Measurements from ENCODE around the gene MAN1A2.
A peak's percentile ranks its signal among the peaks of the same experiment; 100 is the strongest.

Gene MAN1A2

DNA sequence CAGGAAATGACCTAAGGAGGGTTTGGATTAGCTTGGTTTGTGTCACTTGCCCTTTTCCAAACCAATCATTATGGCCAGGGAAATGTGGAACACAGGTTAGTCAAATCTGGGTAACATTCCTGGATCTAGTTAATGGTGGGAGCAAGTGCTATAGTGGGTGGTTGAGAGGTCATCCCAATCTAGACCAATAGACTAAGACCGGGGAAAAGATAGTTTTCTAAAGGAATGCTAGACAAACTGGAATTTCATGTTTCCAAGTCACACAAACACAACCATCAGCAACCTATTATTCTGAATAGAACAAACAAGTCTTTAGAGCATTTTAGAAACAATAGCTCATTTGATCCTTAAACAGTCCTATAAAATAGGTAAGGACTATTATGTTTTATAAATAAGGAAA lies 4.3 kb upstream of the MAN1A2 start:
- DNase-seq (ENCODE audit: low spot score) = no peak

DNA sequence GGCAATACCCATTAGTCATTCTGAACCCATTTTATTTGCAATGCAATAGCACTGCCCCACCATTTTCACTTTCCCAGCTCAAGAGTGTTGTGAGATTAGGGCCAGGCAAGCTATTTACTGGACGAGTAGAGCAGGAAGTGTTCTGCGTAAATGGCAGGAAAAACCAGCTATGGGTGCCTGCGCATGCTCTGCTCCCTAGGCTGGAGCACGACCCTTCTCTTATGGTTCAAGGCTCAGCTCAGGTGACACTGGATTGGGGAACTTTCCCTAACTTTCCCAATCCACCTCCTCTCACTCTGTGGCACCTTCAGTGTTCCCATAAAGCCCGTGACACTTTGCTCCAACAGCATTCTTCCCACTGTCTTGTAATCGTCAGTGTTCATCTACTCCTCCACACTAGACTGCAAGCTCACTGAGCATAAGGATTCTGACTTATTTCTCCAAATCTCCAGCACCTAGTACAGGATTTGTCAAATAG lies 3.6 kb upstream of the MAN1A2 start:
- no peak for DNase-seq (ENCODE audit: low spot score)

DNA sequence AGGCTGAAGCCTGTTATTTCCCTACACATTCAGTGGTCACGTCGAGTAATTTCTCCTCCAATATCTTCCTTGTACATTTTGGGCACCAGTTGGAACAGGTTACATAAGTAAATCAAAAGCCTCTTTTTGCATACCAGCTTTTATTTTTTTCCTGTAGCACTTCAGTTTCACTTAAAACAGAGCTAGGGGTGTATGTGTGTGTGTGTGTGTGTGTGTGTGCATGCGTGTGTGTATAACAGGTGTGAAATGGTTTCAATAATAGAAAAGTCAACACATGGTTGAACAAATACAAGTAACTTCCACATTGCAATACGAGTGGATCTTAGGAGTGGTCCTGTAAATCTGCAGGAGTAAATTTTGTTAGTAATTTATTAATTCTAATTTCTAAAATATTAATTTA lies 3.0 kb upstream of the MAN1A2 start:
- no peak for DNase-seq (ENCODE audit: low spot score)

DNA sequence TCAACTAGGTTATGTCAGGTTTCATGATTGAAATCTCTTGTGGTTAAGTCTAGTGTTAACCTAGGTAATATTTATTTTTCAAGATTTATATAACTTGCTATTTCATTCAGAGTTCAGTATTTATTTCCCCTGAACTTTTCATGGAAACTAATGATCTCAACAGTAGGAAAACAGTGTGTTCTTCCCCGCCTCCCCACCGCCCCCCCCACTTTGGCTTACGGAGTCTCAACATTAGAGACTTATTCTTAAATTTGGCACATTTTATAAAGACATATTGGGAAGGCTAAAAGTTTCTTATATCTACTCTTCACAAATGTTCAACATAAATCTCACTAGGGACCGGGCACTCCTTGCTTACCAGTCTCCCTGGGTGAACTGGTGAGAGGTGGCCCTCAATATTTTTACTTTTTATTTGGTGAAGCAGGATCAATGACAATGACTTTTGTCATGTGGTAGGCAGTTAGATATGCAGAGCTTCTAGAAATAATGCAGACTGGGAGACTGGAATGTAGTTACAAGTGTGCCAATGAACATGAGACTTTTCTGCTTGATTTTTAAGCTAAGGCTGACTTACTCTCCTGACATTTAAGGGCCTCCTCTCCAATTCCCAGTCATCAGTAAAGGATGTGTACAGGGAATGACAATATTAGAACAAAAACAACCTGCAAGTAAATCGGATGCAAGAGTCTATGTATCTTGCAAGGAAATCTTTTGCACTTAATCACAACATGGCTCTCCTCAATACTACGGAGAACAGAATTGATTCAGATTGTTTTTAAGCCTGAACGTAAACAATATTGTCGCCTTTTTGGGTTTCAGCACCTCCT lies 1.7 kb upstream of the MAN1A2 start:
- no peak for DNase-seq (ENCODE audit: low spot score)

- peak; percentile 93 for DNase-seq (ENCODE audit: low spot score)
Measured at GRCh38 chr1:117366177-117367045, 838 bp upstream of the MAN1A2 start.

- peak; percentile 11 for DNase-seq (ENCODE audit: low spot score)
Measured at GRCh38 chr1:117368116-117369108, 1.2 kb downstream of the MAN1A2 start.

- DNase-seq (ENCODE audit: low spot score) = no peak
Measured at GRCh38 chr1:117370071-117370470, 2.8 kb downstream of the MAN1A2 start.

GRCh38 chr1:117370509-117370908 lies 3.3 kb downstream of the MAN1A2 start:
- DNase-seq (ENCODE audit: low spot score) = no peak

DNA sequence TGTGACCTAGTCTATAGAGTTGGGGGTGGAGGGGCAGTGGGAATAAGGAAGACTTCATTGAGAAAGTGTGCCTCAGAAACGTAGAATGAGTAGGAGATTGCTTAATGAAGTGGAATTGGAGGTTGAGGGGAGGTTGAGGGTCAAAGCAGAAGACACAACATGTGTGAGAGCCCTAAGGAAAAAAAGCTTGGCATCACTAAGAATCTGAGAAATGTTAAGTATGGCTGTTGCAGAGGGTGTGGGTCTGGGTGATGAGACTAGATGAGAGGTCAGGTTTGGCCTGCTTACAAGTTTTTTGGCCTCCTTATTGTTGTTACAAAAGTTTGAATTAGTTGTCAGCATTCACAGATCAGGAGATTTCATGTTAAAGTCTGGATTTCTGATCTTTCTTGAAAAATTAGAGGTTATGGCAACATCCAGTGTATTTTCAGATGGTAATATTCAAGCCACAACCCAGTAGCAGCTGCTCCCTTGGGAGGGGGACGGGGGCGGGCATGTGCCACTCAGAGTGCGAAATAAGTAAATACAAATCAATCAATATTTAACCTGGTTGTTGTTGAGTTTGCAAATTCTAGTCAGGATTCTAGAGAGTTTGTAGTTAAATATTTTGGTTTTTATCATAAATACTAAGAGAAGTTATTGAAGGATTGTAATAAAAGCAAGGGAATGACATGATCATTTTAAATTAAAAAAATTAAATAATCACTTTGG lies 4.3 kb downstream of the MAN1A2 start:
- no peak for DNase-seq (ENCODE audit: low spot score)

GRCh38 chr1:117372863-117373412 lies 5.7 kb downstream of the MAN1A2 start:
- DNase-seq (ENCODE audit: low spot score) = no peak

DNA sequence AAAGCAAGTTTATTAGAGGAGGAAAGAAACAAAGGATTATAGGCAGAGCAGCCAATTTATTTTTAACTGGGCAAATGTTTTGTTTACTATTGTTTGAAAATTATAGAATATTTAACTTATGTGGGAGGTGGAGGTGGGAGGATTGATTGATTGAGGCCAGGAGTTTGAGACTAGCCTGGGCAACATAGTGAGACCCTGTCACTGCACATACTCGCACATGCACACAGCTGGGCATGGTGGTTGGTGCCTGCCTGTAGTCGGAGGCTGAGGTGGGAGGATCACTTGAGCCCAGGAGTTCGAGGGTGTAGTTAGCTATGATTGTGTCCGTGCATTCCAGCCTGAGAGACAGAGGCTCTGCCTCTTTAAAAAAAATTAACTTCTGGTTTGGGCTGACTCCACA lies 6.7 kb downstream of the MAN1A2 start:
- no peak for DNase-seq (ENCODE audit: low spot score)

DNA sequence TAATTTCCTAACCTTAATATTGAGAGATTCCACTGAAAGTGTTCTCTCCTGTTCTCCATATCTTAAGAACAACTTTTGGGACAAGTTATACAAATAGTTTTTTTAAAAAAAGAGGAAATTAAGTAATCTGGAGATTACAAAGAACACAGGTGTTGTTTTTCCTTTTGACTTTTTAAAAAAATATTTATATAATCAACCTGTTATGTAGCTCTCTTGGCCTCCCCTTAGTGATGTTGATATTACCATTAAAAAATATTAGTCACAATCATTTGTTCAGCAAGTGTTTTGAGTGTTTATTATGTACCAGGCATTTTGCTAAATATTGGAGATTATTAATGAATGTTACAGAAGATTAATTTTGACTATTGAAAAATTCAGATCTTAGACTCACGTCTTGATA lies 8.1 kb downstream of the MAN1A2 start:
- DNase-seq (ENCODE audit: low spot score) = no peak

DNA sequence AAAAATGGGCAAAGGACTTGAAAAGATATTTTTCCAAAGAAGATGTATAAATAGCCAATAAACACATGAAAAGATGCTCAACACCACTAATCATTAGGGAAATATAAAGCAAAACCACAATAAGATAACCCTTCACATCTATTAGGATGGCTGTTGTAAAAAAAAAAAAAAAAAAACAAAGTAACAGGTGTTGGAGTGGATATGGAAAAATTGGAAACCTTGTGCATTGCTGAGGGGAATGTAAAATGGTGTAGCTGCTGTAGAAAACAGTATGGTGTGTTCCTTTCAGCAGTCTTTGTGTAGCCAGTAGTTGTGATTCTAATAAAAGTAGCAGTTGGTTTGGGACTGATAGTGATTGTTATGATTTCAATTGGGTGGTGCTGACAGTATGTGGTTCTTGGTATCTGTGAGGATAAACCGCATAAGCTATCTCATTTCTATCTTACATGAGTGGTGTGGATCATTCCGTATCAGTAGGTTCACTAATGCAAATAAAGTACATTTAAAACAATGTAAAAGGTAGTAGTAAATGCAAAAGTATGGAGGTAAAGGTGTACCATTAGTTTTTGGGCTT lies 19.9 kb downstream of the MAN1A2 start:
- no peak for DNase-seq (ENCODE audit: low spot score)

DNA sequence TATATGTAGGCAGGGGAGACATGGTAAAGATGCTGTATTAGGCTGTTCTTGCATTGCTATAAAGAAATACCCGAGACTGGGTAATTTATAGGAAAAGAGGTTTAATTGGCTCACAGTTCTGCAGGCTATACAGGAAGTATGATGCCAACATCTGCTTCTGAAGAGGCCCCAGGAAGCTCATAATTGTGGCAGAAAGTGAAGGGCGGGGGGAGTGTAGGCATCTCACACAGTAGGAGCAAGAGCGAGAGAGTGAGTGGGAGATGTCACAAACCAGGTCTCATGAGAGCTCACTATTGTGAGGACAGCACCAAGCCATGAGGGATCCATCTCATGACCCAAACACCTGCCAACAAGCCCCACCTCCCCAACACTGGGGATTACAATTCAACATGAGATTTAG lies 21.1 kb downstream of the MAN1A2 start:
- no peak for DNase-seq (ENCODE audit: low spot score)

GRCh38 chr1:117389284-117389683 lies 22.0 kb downstream of the MAN1A2 start:
- no peak for DNase-seq (ENCODE audit: low spot score)

GRCh38 chr1:117389779-117390178 lies 22.5 kb downstream of the MAN1A2 start:
- DNase-seq (ENCODE audit: low spot score) = no peak

GRCh38 chr1:117392771-117393170 lies 25.5 kb downstream of the MAN1A2 start:
- DNase-seq (ENCODE audit: low spot score) = no peak

DNA sequence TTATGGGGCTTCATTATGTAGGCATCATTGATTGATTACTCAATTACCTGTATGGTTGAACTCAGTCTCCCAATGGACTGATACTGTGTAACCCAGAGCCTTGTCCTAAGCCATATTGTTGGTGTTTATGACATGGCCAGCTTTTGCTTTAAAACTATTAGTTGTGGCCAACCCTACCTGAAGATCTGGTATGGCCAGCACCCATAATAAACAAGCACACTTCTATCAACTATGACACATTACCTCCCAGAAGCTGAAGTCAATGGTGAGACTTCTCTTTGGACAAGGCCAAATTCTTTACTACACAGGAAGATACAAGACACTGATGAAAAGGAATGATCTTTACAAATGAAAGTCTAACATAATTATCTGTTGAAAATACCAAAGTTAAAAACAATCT lies 28.8 kb downstream of the MAN1A2 start:
- no peak for DNase-seq (ENCODE audit: low spot score)

DNA sequence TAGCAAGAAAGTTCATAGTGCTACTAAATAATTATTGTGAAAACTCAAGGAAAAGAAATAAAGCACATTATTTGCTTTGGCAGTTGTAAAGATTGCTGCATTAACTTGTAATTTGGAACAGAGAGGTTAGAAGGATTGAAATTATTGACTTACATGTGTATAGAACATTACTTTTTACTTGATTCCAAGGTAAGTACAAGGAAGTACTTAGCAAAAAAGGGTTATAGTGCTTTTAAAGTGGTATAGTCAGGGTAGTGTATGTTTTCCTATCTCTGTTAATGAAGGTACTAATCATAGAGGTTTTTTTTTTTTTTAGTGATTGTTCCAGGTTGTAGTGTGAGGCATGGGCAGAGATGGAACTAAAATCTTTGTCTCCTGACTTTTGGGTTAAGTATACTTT lies 29.4 kb downstream of the MAN1A2 start:
- no peak for DNase-seq (ENCODE audit: low spot score)

DNA sequence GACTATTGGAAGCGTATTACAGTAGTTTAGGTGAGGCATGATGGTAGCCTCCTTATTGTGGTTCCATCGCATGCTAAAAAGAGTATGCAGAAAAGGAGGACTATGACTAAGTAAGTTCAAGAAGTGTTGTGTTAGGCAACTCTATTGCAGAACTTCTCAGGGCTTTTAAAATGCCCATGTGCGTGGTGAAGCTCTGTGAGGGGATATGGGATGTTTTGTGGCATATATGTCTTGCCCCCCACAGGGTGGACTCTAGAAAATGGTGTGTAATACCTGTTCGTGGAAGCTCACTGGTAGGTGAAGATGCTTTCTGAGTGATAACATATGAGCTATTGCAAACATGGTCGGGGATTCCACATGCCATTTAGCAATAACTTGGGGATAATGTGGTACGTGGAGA lies 31.7 kb downstream of the MAN1A2 start:
- no peak for DNase-seq (ENCODE audit: low spot score)

DNA sequence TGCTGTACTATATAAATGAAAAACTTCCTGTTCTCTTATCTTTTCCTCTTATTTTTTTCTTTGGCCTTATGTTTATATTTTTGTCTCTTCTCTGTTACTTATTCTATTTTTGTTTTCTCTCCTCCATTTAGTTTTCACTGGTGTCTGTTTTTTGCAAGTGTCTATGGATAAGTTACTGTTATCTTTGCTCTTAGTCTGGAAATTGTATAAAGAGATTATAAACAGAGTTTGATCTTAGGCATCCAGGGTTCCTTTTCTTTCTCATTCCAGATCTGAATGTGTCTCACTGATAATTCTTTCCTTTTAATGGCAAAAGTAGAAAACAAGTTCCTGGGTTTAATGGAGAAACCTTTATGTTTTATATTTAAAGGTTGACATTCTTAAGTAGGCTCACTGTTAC lies 34.5 kb downstream of the MAN1A2 start:
- no peak for DNase-seq (ENCODE audit: low spot score)
